NOMO-1 treated with DMSO at 0.1 percent for 48 hours (cell line): ENCODE measurements around the gene TNKS1BP1.

ENCODE experiments used
- DNase-seq: peaks from one replicate; lab custom pipeline; 2025; ENCODE audit not compliant: unreplicated experiment; lab: John Stamatoyannopoulos, UW

TNKS1BP1 gene

DNA sequence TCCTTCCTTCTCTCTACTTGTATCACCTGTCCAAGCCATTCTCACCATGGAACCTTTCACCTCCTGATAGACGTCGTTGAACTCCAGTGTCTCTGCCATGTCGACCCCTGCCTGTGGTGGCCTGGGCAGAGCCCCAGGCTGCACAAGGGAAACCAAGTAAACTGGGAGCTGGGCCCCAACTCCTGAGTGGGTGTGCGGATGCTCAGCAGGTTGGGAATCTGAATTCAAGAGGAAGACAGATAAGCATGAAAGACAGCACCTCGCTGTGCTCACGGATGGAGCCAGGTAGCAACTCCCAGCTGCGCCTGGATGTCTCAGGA is 10.2 kb upstream of the TNKS1BP1 start:
- DNase-seq = no peak

DNA sequence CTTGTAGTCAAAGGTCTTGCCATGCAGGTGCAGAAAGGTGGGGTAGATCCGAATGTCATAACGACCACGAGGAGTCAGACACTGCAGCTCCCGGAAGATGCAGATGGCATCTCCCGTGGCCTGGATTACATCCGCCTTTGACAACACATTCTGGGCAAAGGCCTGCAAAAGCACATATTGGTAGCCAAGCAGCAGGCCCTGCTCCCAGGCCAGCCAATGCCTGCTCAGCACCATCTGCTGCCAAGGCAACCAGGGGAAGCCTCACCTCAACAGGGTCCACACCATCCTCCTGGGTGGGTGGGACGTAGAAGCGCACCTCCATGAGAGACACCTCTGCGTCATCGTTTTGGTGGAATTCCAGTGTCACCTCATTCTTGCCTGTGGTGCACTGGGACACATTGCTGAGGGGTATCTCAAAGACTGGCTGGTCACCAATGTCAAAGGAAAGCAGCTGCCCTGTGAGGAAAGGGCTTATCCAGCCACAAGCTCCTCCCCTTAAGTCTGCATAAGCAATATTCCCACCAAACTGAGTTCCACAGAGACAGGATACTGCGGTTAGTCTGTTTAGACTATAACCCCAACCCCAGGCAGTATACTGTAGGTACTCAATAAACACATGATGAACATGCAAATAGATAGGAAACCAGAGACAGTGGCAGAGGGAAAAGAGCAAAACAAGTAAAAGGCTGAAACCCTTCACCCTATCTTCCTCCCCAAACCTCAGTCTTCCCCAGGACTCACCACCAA is 8.1 kb upstream of the TNKS1BP1 start:
- DNase-seq = no peak

DNA sequence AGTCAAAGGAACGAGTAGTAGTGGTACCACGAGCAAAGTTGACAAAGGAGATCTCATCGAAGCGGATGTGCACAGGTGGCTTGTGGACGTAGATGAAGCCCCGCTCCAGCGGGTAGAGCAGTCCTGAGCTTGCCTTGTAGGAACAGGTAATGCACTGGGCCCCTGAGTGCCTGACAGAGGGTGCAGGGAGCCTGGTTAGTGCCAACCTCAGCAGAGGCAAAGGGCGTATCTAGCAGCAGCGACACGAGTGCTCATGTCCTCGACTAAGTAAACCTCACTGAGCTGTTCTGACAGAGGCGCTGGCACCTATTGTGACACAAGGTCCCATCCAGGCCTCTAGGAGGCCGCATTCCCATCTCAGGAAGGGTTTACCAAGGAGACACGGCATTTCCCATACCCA is 7.0 kb upstream of the TNKS1BP1 start:
- DNase-seq = no peak

- DNase-seq = no peak
Observed at GRCh38 chr11:57330029-57330428, 5.3 kb upstream of the TNKS1BP1 start.

- no peak for DNase-seq
Observed at GRCh38 chr11:57327721-57328120, 3.0 kb upstream of the TNKS1BP1 start.

DNA sequence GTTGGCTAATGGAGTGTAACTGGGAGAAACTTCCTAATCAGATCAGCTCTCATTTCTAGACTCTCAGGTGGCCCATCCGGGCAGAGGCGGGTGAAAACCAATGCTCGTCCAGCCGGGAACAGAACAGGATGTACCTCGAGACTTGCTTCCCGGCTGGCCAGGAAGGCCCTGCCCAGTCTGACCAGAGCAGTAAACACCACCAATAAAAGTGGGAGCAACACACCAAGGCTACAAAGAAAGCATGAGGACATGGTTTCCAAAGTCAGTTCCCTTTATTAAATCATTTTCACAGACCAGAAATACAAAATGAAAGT is 940 bp upstream of the TNKS1BP1 start:
- no peak for DNase-seq

DNA sequence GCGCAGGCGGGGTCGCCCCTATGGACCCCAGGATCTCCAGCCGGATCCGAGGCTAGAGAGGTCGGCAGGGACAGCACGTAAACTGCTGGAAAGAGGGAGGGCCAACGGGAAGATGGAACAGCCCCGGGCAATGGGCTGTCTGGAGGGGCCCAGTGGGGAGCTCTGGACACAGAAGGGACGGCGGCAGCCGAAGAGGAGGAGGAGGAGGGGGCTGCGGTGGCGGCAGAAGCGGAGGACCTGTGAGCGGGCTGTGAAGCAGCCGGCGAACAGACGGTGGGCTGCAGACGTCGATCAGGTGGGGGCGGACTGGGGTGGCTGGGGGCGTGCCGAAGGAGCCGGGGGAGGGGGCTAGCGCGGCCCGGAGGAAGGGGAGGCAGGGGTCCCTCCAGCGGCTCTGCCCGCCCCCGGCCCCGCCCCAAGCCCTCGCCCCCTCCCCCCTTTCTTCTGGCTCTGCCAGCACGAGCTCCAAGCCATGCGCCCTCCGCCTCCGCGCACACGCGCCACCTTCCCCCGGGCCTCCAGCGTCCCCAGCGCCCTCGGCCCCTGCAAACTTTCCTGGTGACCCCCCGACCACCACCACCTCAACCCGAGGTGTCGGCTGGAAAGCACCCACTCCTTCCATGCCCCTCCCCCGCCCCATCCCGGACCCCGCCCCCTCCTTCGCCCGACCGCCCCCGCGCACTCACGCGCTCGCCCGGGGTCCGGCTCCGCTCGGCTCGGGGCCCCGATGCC is 432 bp downstream of the TNKS1BP1 start:
- DNase-seq = no peak

GRCh38 chr11:57323855-57324153 is 948 bp downstream of the TNKS1BP1 start:
- DNase-seq = no peak

GRCh38 chr11:57323167-57323854 is 1.4 kb downstream of the TNKS1BP1 start:
- no peak for DNase-seq

DNA sequence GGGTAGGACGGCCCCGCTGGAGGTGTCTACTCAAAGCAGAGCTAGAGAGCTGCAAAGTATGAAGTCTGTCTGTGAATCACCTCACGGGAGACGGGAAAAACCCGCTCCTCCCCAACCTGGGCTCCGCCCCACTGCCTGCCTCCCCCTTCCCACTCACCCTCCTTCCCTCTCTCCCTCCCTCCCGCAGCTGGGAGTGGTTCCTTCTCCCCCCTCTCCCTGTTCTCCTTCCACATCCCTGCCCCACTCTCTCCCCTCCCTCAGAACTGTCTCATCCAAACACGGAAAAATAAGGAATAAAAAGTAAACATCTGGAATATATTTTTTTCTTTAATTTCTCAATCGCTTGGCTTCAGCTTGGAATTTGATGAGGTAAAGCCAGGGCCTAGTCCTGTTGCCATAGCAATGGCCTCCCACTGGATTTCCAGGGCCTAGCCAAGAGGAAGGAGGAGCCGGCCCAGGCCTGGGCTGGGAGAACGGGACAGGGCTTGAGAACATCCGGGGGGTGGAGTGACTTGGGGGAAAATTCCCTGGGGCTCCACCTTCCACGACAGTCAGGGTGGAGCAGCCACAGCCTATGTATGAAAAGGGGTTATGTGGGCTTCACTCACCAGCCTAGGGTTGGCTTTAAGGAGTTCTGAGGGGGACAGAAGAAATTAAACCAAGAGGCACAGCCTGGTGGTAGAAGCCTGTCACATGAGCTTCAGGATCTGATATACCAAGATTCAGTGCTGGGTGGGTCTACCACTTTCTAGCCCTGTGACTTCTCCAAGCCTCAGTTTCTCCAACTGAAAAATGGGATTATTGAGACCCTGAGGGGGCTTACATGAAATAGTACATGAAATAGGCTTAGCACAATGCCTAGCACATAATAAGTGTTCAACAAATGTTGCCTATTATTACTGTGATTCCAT is 2.2 kb downstream of the TNKS1BP1 start:
- no peak for DNase-seq

DNA sequence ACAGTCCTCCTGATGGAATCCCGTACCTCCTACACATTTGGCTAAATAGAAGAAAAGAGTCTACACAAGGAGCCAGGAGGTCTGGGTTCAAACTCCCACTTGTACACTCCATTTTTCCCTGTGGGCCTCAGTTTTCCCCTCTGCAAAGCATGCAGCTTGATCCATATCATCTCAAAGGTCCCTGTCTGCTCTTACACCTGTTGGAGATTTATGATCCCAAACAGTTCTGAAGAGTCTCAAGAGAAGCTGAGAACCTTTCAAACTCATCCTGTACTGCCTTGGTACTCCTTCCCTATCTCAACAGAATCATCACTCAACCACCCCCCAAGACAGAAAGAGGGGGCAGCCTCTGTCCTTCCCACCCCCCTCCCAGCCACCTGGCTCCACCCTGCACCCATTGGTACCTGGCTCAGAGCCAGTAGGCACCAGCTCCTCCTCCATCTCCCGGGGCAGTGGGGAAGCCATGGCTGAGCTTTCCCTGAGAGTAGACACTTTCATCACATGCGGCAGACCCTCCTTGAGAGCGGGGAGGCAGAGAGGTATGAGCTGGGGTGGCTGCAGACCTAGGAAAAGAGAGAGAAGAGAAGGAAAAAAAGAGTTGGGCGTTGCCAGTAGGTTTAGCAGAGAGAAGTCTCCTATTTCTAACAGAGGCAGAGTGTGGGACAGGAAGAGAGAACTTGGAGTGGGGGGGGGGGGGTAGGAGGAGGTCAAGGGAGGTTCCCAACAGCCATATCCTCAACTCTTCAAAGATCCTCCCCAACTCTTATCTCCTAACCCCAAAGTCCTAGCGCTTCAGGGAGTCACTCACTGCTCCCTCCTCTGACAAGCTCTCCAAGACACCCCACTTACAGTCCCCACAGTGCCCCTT is 3.1 kb downstream of the TNKS1BP1 start:
- no peak for DNase-seq

DNA sequence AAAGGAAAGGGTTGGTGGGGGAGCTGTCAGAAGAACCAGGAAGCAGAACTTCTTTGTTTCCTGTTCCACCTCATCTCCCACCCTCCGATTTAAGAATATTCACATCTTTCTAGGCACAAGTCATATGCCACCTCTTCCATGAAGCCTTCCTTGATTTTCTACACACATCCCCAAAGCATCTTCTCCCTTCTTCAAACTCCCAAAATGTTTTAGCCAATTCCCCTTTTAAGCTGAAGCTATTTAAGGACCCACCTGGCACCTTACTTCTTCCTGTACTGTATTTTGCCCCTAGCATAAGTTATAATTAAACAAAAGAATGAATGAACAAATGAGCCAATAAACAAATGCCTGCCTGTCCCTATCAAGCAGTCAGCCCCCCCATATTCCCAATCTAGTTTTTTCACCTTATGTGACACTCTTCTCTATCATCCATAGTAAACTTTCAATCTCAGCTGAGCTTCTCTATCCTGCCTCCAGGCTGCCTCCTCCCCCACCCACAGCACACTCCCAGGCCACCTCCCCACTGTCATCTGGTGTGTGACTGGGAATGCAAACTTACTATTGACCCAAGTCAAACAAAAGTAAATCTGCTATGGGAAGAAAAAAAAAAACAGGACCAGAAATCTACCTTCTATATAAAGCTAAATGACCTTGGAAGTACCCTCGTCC is 3.9 kb downstream of the TNKS1BP1 start:
- DNase-seq = no peak

GRCh38 chr11:57320067-57320718 is 4.6 kb downstream of the TNKS1BP1 start:
- DNase-seq = no peak

- no peak for DNase-seq
Observed at GRCh38 chr11:57318178-57318577, 6.6 kb downstream of the TNKS1BP1 start.

GRCh38 chr11:57316017-57316416 is 8.7 kb downstream of the TNKS1BP1 start:
- DNase-seq = no peak

- no peak for DNase-seq
Observed at GRCh38 chr11:57315491-57315890, 9.3 kb downstream of the TNKS1BP1 start.

DNA sequence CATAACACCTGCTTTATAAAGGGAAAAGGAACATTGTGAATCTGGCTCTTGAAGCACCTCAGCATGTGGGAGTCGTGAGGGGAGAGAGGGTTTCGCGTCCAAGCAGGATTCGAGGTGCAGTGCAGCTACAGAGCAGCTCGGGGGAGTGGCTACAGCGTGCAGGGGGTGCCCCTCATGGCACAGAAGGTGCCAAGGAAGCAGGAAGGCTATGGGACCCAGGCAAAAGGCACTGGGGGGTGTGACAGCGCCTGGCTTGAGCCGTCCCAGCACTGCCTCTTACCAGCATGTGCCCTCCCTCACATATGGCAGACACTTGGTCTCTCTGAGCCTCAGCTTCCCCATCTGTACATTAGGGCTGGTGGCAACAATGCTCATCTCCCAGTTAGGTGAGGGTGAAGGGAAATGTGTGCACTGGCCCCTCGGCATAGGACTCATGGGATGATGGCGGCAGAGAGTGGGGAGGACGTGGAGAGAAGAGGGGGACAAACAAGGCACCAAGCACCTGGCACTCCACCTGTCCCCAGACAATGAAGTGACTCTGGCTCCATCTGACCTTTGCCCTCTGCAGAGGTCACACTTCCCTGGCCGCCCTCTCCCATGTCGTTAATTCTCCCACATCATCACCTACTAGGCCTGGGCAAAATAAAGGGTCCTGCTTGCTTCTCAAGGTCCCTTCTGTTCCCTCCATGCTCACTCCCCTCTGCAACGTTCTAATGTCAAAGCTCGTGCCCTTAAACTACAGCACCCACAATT is 10.4 kb downstream of the TNKS1BP1 start:
- DNase-seq = no peak

- DNase-seq = no peak
Observed at GRCh38 chr11:57313788-57314135, 11.0 kb downstream of the TNKS1BP1 start.
